Measurements from ENCODE around the gene FETUB. TPM values are rescaled to one million over a fixed set of nuclear protein-coding genes. Genes with fewer than 3 reads are reported as not detected.

The FETUB gene
- total RNA-seq, 1 experiment from 2014 or later, result not detected

DNA sequence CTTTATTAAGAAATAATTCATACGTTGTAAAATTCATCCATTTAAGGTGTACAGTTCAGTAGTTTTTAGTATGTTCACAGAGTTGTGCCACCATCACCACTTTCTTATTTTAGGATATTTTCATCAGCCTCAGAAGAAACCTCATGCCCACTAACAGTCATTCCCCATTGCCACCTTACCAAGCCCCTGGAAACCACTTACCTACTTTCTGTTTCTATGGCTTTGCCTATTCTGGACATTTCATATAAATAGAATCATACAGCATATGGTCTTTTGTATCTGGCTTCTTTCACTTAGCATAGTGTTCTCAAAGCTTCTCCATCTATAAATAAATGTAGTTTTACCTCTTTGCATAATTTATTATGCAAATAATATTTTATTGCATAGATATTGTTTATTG is 6.6 kb downstream of the FETUB start:
- Histone ChIP-seq H3K4me3 (replicated peaks in 1 of 2; ENCODE audit: low read depth in 1 of 2, low read length in 2 of 2) (no peak overlapping the region), H4K20me1 (ENCODE audit: insufficient read depth) (no peaks in the 10 kb centered on the region), H3K79me2 (ENCODE audit: insufficient read depth, low read length) (no peaks in the 10 kb centered on the region), H3K9me3 (ENCODE audit: control insufficient read depth in 1 of 2, insufficient read depth in 1 of 2, low read depth in 1 of 2, low read length in 2 of 2) (no peaks in the 10 kb centered on the region), H3K27me3 (ENCODE audit: insufficient read depth, low read length) (no peaks in the 10 kb centered on the region), H3K9me2 (ENCODE audit: insufficient read depth) (no peaks in the 10 kb centered on the region; the same call in 1 of the 2 replicates), H3K36me3 (ENCODE audit: control insufficient read depth in 1 of 2, insufficient read depth in 2 of 2, low read length in 2 of 2) (no peaks in the 10 kb centered on the region), H3K4me1 (ENCODE audit: control insufficient read depth in 1 of 2, insufficient read depth in 2 of 2, low read length in 2 of 2) (no peaks in the 10 kb centered on the region), H2AFZ (ENCODE audit: low read depth, low read length, poor library complexity, severe bottlenecking) (no peak overlapping the region), H3K27ac (ENCODE audit: low read depth, low read length) (no peak overlapping the region), H3K4me2 (ENCODE audit: low read length) (no peak overlapping the region), H3K9ac (ENCODE audit: low read length) (no peak overlapping the region)
- CTCF ChIA-PET, result no interaction called here
- DNase-seq (ENCODE audit: low read depth, low spot score) (no peak), ATAC-seq (no peak)
- RAD21 ChIA-PET (ENCODE audit: low non-redundant PET in 1 of 2, low total read pairs in 2 of 2, uncharacterized antibody in 2 of 2, unreplicated experiment in 2 of 2), result no interaction called here
- no TSS peak for BruUV-seq (replicated peaks)
- POLR2A ChIA-PET, result no interaction called here
- TF ChIP-seq POLR2AphosphoS5 (IDR thresholded peaks at IDR 0.05; ENCODE audit: low read depth, low read length) (no peak), FOSL1 (IDR thresholded peaks at IDR 0.05; ENCODE audit: low read depth) (no peak), TCF7L2 (IDR thresholded peaks at IDR 0.05; ENCODE audit: borderline replicate concordance, extremely low read depth, insufficient read depth, insufficient read length) (no peak), SIN3A (IDR thresholded peaks at IDR 0.05; ENCODE audit: low read depth) (no peak), POLR2A (IDR thresholded peaks at IDR 0.05; ENCODE audit: borderline replicate concordance, extremely low read depth, insufficient read depth, insufficient read length) (no peak), ZNF274 (IDR thresholded peaks at IDR 0.05; ENCODE audit: low read depth, low read length) (no peak), YY1 (IDR thresholded peaks at IDR 0.05; ENCODE audit: extremely low read depth, insufficient replicate concordance, low read depth, low read length) (no peak), CBX3 (IDR thresholded peaks at IDR 0.05; ENCODE audit: low read depth) (no peak), JUND (IDR thresholded peaks at IDR 0.05) (no peak)
- TF ChIP-seq, protein P1, sequence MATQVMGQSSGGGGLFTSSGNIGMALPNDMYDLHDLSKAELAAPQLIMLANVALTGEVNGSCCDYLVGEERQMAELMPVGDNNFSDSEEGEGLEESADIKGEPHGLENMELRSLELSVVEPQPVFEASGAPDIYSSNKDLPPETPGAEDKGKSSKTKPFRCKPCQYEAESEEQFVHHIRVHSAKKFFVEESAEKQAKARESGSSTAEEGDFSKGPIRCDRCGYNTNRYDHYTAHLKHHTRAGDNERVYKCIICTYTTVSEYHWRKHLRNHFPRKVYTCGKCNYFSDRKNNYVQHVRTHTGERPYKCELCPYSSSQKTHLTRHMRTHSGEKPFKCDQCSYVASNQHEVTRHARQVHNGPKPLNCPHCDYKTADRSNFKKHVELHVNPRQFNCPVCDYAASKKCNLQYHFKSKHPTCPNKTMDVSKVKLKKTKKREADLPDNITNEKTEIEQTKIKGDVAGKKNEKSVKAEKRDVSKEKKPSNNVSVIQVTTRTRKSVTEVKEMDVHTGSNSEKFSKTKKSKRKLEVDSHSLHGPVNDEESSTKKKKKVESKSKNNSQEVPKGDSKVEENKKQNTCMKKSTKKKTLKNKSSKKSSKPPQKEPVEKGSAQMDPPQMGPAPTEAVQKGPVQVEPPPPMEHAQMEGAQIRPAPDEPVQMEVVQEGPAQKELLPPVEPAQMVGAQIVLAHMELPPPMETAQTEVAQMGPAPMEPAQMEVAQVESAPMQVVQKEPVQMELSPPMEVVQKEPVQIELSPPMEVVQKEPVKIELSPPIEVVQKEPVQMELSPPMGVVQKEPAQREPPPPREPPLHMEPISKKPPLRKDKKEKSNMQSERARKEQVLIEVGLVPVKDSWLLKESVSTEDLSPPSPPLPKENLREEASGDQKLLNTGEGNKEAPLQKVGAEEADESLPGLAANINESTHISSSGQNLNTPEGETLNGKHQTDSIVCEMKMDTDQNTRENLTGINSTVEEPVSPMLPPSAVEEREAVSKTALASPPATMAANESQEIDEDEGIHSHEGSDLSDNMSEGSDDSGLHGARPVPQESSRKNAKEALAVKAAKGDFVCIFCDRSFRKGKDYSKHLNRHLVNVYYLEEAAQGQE (IDR thresholded peaks at IDR 0.05; ENCODE audit: low read depth), result no peak
- TF ChIP-seq, protein P2, sequence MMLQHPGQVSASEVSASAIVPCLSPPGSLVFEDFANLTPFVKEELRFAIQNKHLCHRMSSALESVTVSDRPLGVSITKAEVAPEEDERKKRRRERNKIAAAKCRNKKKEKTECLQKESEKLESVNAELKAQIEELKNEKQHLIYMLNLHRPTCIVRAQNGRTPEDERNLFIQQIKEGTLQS (IDR thresholded peaks at IDR 0.05), result no peak
- TF ChIP-seq, protein P3, sequence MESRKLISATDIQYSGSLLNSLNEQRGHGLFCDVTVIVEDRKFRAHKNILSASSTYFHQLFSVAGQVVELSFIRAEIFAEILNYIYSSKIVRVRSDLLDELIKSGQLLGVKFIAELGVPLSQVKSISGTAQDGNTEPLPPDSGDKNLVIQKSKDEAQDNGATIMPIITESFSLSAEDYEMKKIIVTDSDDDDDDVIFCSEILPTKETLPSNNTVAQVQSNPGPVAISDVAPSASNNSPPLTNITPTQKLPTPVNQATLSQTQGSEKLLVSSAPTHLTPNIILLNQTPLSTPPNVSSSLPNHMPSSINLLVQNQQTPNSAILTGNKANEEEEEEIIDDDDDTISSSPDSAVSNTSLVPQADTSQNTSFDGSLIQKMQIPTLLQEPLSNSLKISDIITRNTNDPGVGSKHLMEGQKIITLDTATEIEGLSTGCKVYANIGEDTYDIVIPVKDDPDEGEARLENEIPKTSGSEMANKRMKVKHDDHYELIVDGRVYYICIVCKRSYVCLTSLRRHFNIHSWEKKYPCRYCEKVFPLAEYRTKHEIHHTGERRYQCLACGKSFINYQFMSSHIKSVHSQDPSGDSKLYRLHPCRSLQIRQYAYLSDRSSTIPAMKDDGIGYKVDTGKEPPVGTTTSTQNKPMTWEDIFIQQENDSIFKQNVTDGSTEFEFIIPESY (IDR thresholded peaks at IDR 0.05; ENCODE audit: extremely low read depth, insufficient replicate concordance, low read length), result no peak
- intact Hi-C loops (cut with micrococcal nuclease), result no loop called here

Measured in HCT116 (cell line).